Thoracic aorta (tissue), 2 donors: Measurements from ENCODE around the gene SMAD4. TPM values are rescaled to one million over a fixed set of nuclear protein-coding genes. Genes with fewer than 3 reads are reported as not detected.

Source experiments
- ATAC-seq: fragments of 150-250 bp; one replicate; pipeline ENCODE4 v1.8.0; 2017; ENCODE audit warnings: low read depth; ENCODE audit not compliant: insufficient number of reproducible peaks, low FRiP score
- DNase-seq: peaks from one replicate; pipeline ENCODE4 v3.0.0-alpha.2; 2020; ENCODE audit warnings: low spot score
- H3K27ac ChIP-seq, 2 donors: fragments of 200-600 bp; sonication (generic); 1 replicate in 1 of 2; 2 replicates in 1 of 2; pipeline ENCODE4 v1.5.1; 2016; ENCODE audit warnings: mild to moderate bottlenecking in 2 of 2, moderate library complexity in 2 of 2
- H3K27me3 ChIP-seq: fragments of 200-600 bp; sonication (generic); replicated peaks from 2 replicates; pipeline ENCODE4 v1.6.0; 2016; ENCODE audit warnings: mild to moderate bottlenecking; ENCODE audit not compliant: insufficient read depth
- H3K36me3 ChIP-seq: fragments of 200-600 bp; sonication (generic); one replicate; pipeline ENCODE4 v1.5.1; 2016
- H3K4me1 ChIP-seq, 2 donors: fragments of 200-600 bp; sonication (generic); 1 replicate in 1 of 2; 2 replicates in 1 of 2; pipeline versions ENCODE4 v1.5.1 to v1.6.0; 2016; ENCODE audit warnings: low read depth in 2 of 2, mild to moderate bottlenecking in 1 of 2; ENCODE audit not compliant: control insufficient read depth in 1 of 2
- H3K4me3 ChIP-seq: fragments of 200-600 bp; sonication (generic); 2 replicates; pipeline ENCODE4 v1.5.1; 2016; ENCODE audit warnings: mild to moderate bottlenecking
- H3K9me3 ChIP-seq: fragments of 200-600 bp; sonication (generic); 2 replicates; pipeline ENCODE4 v1.5.1; 2016
- total RNA-seq, 2 donors: library from RNA; depleted of rRNA; stranded (reverse); fragments of >200 nt; gene quantifications; one replicate each; pipeline versions ENCODE4 v1.1.0 to v1.2.3, GENCODE V29; 2016
- TF ChIP-seq, protein P1 (sequence below): fragments of 200-600 bp; sonication (generic); IDR thresholded peaks from one replicate; pipeline ENCODE4 v1.5.1; 2019; ENCODE audit warnings: antibody characterized with exemption

Gene SMAD4
- total RNA-seq, 2 donors from 2014 or later: 115 to 155 TPM

DNA sequence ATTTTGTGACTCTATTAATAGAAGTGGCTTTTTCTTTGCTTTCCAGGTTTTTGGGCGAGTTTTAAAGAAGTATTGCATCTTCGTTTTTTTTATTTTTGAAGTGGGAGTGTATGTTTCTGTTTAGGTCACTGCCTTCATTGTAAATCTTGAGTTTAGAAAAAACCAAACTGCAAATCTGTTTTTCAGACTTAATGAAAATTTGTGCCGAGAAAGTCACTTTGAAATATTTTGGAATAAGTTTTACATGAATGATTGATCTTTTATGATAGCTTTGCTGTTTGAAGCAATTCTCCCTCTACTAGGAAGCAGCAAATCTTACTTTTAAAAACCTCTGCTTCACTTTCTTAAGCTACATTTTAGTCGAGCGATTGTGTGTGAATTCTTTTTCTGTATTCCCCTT lies 2.2 kb downstream of the SMAD4 start:
- Histone ChIP-seq H3K4me3 (peak overlapping the region; percentile 83), H3K9me3 (no peaks in the 10 kb centered on the region), H3K4me1 (peaks cover 45 to 60% of the 10 kb centered on the region in 2 donors), H3K36me3 (no peaks in the 10 kb centered on the region), H3K27ac (peak overlapping the region in 1 of 2 donors; percentile 20), H3K27me3 (no peaks in the 10 kb centered on the region)
- TF ChIP-seq, protein P1, sequence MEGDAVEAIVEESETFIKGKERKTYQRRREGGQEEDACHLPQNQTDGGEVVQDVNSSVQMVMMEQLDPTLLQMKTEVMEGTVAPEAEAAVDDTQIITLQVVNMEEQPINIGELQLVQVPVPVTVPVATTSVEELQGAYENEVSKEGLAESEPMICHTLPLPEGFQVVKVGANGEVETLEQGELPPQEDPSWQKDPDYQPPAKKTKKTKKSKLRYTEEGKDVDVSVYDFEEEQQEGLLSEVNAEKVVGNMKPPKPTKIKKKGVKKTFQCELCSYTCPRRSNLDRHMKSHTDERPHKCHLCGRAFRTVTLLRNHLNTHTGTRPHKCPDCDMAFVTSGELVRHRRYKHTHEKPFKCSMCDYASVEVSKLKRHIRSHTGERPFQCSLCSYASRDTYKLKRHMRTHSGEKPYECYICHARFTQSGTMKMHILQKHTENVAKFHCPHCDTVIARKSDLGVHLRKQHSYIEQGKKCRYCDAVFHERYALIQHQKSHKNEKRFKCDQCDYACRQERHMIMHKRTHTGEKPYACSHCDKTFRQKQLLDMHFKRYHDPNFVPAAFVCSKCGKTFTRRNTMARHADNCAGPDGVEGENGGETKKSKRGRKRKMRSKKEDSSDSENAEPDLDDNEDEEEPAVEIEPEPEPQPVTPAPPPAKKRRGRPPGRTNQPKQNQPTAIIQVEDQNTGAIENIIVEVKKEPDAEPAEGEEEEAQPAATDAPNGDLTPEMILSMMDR: no peak
- ATAC-seq (no peak), DNase-seq (no peak)

DNA sequence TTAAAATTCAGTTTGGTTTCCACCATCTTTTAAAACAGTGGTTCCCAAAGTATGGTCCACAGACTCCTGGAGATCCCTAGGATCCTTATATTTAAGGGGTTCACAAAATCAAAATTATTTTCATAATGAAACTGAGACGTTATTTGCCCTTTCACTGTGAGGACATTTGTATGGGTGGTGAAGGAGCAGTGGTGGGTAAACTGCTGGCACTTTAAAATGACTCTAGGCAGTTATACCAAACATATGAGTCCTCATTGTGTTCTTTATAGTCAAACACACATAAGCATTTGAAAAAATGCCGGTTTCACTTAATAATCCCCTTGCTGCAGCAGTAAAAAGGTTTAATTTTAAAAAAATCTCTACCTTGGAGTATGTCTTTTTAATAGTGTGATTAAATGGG lies 7.2 kb downstream of the SMAD4 start:
- Histone ChIP-seq H3K27ac (no peak overlapping the region), H3K9me3 (no peaks in the 10 kb centered on the region), H3K36me3 (no peaks in the 10 kb centered on the region), H3K4me3 (no peak overlapping the region), H3K27me3 (no peaks in the 10 kb centered on the region), H3K4me1 (peaks cover 67 to 83% of the 10 kb centered on the region in 2 donors)
- no peak for ATAC-seq
- DNase-seq: no peak
- TF ChIP-seq, protein P1: no peak

DNA sequence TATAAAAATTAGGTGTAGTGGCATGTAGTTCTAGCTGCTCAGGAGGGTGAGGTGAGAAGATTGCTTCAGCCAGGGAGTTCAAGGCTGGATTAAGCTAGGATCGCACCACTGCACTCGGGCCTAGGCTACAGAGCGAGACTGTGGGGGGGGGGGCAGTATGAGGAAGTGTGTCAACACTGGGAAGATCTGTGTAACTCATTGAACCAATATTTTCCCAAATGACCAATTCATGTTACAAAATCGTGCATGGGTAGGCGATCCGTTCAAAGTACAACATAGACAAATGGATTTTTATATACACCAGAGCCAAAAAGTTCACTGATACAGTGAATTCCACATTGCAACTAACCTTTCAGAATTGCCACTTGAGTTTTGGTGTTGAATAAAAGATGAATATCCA lies 8.1 kb downstream of the SMAD4 start:
- peaks cover 63 to 83% of the 10 kb centered on the region in 2 donors for H3K4me1 ChIP-seq
- H3K9me3 ChIP-seq: no peaks in the 10 kb centered on the region
- no peaks in the 10 kb centered on the region for H3K36me3 ChIP-seq
- no peak overlapping the region for H3K27ac ChIP-seq
- no peak for ATAC-seq
- no peak overlapping the region for H3K4me3 ChIP-seq
- no peak for DNase-seq
- TF ChIP-seq, protein P1: no peak
- no peaks in the 10 kb centered on the region for H3K27me3 ChIP-seq

DNA sequence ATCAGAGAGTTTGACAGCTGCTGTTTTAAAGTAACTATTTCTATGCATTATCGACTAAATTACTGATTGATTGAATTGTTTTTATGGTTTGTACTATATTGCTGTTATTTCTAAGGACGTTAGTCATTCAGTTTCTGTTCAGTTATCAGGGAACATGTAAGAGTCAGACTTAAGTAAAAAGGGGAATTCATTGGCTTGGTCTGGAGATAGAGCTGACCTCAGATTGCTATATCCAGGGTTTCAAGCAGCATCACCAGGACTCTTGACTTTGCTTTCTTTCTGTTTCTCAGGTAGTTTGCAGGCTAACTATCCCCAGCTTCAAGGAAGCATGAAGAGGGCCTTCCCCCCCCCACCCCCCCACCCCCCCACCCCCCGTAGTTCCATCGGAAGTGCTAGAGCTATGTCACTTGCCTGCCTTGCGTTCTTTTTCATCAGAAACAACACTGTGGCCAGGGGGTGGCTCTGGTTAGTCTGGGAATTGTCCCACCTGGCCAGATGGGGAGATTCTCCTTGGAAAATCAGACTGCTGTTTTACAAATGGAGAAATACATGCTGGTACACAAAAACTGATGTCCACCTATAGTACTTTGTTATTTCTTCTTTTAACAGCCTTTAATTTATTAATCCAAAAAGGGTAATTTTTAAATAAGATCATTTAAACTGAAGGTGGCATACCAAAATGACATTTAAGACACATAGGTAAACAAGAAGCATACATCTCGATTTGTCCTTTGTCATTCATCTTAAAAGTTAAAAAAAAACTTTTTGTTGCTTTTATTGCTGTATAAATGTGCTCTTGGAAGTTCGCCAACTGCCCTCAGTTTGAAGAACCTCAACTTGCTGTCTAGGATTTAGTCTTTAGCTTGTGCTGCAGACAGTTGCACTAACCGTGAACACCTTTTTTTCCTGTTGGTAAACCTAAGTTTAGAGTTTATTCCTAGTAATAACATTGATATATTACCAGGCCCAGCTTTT lies 9.4 kb downstream of the SMAD4 start:
- H3K36me3 ChIP-seq: no peaks in the 10 kb centered on the region
- H3K4me3 ChIP-seq: peak overlapping the region; percentile 31
- ATAC-seq: no peak
- no peak overlapping the region for H3K27ac ChIP-seq
- no peaks in the 10 kb centered on the region for H3K27me3 ChIP-seq
- H3K9me3 ChIP-seq: no peaks in the 10 kb centered on the region
- TF ChIP-seq, protein P1: no peak
- no peak for DNase-seq
- H3K4me1 ChIP-seq: peaks cover 69 to 85% of the 10 kb centered on the region in 2 donors

DNA sequence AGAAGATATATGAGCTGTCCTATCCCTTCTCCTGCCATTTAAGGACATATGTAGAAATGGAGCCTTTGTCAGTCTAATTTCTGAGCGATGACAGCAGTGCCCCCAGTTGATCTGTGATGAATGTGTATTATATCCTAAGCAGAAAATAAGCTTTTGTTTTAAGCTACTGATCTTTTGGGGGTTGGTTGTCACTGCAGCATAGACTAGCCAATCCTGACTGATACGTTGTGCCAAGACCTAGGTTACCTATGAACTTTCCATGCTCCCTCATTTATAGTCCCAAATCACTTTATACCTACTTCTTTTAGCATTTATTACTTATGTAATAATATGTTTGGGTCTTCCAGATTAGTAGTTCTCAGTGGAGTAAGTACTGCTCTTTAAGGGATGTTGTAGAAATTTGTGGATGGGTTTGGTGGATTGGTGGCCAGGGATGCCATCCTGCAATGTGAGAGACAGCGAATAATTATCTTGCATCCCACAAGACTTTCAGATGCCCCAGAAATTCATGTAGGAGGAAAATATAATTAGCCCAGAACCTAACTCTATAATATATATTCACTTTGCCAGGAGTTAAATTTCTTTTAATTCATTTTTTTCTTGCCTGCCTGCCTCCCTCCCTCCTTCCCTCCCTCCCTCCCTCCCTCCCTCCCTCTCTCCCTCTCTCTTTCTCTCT lies 11.8 kb downstream of the SMAD4 start:
- Histone ChIP-seq H3K27me3 (no peaks in the 10 kb centered on the region), H3K4me1 (peaks cover 59 to 87% of the 10 kb centered on the region in 2 donors), H3K27ac (no peak overlapping the region), H3K4me3 (no peak overlapping the region), H3K36me3 (no peaks in the 10 kb centered on the region), H3K9me3 (no peaks in the 10 kb centered on the region)
- TF ChIP-seq, protein P1: no peak
- ATAC-seq (no peak), DNase-seq (no peak)
